Testis (tissue), 3 donors: ENCODE data around the gene MTHFR. TPM values are rescaled to one million over a fixed set of nuclear protein-coding genes. Genes with fewer than 3 reads are reported as not detected.

Experiments
- DNase-seq: peaks from one replicate; pipeline ENCODE4 v3.0.0-alpha.2; 2019
- H3K27ac ChIP-seq, 2 donors: fragments of 200-600 bp; sonication (generic); one replicate each; pipeline ENCODE4 v1.5.1; 2019
- H3K27me3 ChIP-seq: fragments of 200-600 bp; sonication (generic); one replicate; pipeline ENCODE4 v1.5.1; 2019
- H3K36me3 ChIP-seq: fragments of 200-600 bp; sonication (generic); one replicate; pipeline ENCODE4 v1.5.1; 2017; ENCODE audit warnings: low read depth; ENCODE audit errors: missing control alignments
- H3K4me1 ChIP-seq: fragments of 200-600 bp; sonication (generic); one replicate; pipeline ENCODE4 v1.5.1; 2019
- H3K4me3 ChIP-seq, 2 donors: fragments of 200-600 bp; sonication (generic); one replicate each; pipeline ENCODE4 v1.5.1; 2017 to 2019
- H3K9me3 ChIP-seq: fragments of 200-600 bp; sonication (generic); one replicate; pipeline ENCODE4 v1.5.1; 2017
- CTCF ChIP-seq, 3 experiments: fragments of 450-650 bp in 2 of 3; fragments of 200-600 bp in 1 of 3; sonication (generic) in 1 of 3; IDR thresholded peaks; one replicate each; pipeline ENCODE4 v1.5.1; 2016 to 2019; ENCODE audit warnings: antibody characterized with exemption in 3 of 3, mild to moderate bottlenecking in 2 of 3, moderate library complexity in 1 of 3
- POLR2A ChIP-seq: fragments of 450-650 bp; IDR thresholded peaks from one replicate; pipeline ENCODE4 v1.6.1; 2017; ENCODE audit warnings: antibody characterized with exemption, mild to moderate bottlenecking, moderate library complexity
- WGBS, 2 donors: methylation state at CpG; one replicate each; pipeline ENCODE4 v1.1.5; 2018; 5-methylcytosine and 5-hydroxymethylcytosine counted together
- intact Hi-C: fragments of 100-400 bp; cut with DNase I; formaldehyde crosslinking; loops from one replicate; pipeline ENCODE4 v1.15.1; 2023; ENCODE audit warnings: low total_unique reads
- polyA plus RNA-seq: library from polyadenylated mRNA; stranded (reverse); fragments of 350-450 nt; fragmentation: Illumina TruSeq; extraction: RNeasy Lipid Tissue Mini Kit (QIAGEN cat#74804); gene quantifications from one replicate; pipeline ENCODE4 v1.2.3, GENCODE V29; 2014; ENCODE audit warnings: low read depth, low replicate concordance; ENCODE audit not compliant: insufficient read depth
- total RNA-seq, 2 donors: library from RNA; depleted of rRNA; stranded (reverse); fragments of >200 nt; gene quantifications; one replicate each; pipeline ENCODE4 v1.2.3, GENCODE V29; 2016

MTHFR gene
- total and polyA plus RNA-seq, 3 donors from 2014 or later: 30.4 to 78.3 (median 68.3) TPM

- intact Hi-C loops: no loop called here
- Histone ChIP-seq H3K4me3 (no peak overlapping the region), H3K27me3 (no peaks in the 10 kb centered on the region), H3K27ac (no peak overlapping the region), H3K36me3 (no peaks in the 10 kb centered on the region), H3K9me3 (no peaks in the 10 kb centered on the region), H3K4me1 (peaks cover 8% of the 10 kb centered on the region)
- TF ChIP-seq CTCF (IDR thresholded peaks at IDR 0.05) (no peak), POLR2A (no peak)
- 89 to 92% methylated on average over 15 to 18 of the region's 19 CpGs for WGBS, 2 donors
- DNase-seq: no peak
Observed at GRCh38 chr1:11765661-11766428, 39.9 kb downstream of the MTHFR start.

DNA sequence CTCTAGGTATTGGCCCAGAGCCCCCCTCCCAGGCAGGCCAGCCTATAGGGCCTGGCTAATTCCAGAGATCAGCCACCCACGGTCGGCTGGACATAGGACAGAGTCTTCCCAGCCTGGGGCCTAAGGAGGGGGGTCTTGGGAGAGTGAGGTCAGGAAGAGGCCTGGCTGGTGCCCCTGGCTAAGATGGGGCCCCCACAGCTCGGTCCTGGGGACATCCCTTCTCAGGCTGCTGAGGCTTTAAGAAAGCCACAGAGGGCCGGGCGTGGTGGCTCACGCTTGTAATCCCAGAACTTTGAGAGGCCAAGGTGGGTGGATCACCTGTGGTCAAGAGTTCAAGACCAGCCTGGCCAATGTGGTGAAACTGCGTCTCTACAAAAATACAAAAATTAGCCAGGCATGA, 41.2 kb downstream of the MTHFR start:
- intact Hi-C loops: no loop called here
- Histone ChIP-seq H3K4me1 (peaks cover 8% of the 10 kb centered on the region), H3K4me3 (no peak overlapping the region), H3K36me3 (no peaks in the 10 kb centered on the region), H3K9me3 (no peaks in the 10 kb centered on the region), H3K27ac (no peak overlapping the region), H3K27me3 (no peaks in the 10 kb centered on the region)
- 78 to 86% methylated on average over 1 to 7 of the region's 7 CpGs for WGBS, 2 donors
- DNase-seq: no peak
- no peak for TF ChIP-seq POLR2A
- no peak for TF ChIP-seq CTCF (IDR thresholded peaks at IDR 0.05)

DNA sequence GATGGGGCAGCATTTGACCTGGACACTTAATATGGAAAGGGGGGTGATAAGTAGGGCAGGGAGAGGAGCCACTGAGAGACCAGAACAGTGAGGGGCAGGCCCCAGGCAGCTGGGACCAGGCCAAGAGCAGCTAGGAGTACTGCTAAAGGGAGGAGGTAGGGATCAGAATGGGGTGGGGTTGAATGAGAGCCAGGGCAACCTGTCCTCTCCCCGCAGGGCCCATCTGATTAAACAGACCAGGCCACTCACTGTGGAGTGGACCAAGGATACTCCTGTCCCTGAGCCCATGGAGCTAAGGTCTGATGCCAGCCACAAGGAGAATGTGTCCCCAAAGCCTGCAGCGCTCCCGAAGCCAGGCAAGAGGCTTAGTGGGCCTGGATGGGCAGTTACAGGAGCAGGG, 41.6 kb downstream of the MTHFR start:
- no peaks in the 10 kb centered on the region for H3K36me3 ChIP-seq
- no peak overlapping the region for H3K4me3 ChIP-seq
- intact Hi-C loops: no loop called here
- H3K27me3 ChIP-seq: no peaks in the 10 kb centered on the region
- no peak overlapping the region for H3K27ac ChIP-seq
- DNase-seq: no peak
- 70 to 74% methylated on average over 2 to 3 of the region's 3 CpGs for WGBS, 2 donors
- H3K9me3 ChIP-seq: no peaks in the 10 kb centered on the region
- peaks cover 8% of the 10 kb centered on the region for H3K4me1 ChIP-seq
- no peak for TF ChIP-seq CTCF (IDR thresholded peaks at IDR 0.05)
- TF ChIP-seq POLR2A: no peak

DNA sequence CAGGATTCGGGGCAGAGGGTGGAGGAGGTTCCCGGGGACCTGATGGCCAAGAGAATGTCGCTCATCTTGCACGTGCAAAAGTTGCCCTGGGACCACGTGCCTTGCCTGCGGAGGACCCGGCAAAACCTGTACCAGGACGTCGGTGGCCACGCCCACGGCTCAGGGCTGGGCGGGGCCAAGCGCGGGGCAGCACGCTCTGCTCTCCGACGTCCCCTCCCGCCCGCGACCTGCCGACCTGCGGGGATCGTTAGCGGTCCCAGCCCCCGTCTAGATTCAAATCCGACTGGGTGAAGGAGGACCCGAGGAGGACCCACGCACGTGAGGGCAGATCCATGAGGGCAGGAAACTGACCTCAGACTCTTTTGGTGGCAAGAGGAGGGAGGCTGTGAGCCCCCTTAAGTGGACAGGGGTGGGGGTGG, 43.8 kb downstream of the MTHFR start, which contains the start of gene C1orf167:
Gene C1orf167, plus strand, starts transcription at position 206 of the 419 bp plus-strand sequence. CDS start 2,208 bp downstream, outside the sequence.
- Histone ChIP-seq H3K9me3 (no peaks in the 10 kb centered on the region), H3K4me1 (no peaks in the 10 kb centered on the region), H3K36me3 (no peaks in the 10 kb centered on the region), H3K4me3 (peak within 1 kb of the TSS; percentile 33 to 39), H3K27me3 (no peaks in the 10 kb centered on the region), H3K27ac (no peak within 1 kb of the TSS)
- TF ChIP-seq CTCF (IDR thresholded peaks at IDR 0.05) (no peak), POLR2A (no peak)
- peak; percentile 55 for DNase-seq
- WGBS, 2 donors: 2 to 6% methylated on average over 7 to 29 of the region's 29 CpGs
- intact Hi-C loops: no loop called here

GRCh38 chr1:11761285-11761684, 44.5 kb downstream of the MTHFR start:
- Histone ChIP-seq H3K27ac (no peak overlapping the region), H3K4me1 (no peaks in the 10 kb centered on the region), H3K36me3 (no peaks in the 10 kb centered on the region), H3K9me3 (no peaks in the 10 kb centered on the region), H3K4me3 (no peak overlapping the region), H3K27me3 (no peaks in the 10 kb centered on the region)
- TF ChIP-seq POLR2A (no peak), CTCF (IDR thresholded peaks at IDR 0.05) (no peak)
- intact Hi-C loops: no loop called here
- WGBS, 2 donors: 56 to 70% methylated on average over 5 to 6 of the region's 6 CpGs
- DNase-seq: no peak
